HUES6 (cell line): Measurements from ENCODE around the gene PRUNE2.
"Not testable (repeated sequence)": the region's sequence is repeated elsewhere in the genome, so short reads cannot be mapped to it uniquely, and the experiment has no call there.

ENCODE experiments used
- H3K27ac ChIP-seq: 2 replicates; pipeline ENCODE4 v1.7.0; 2013; ENCODE audit warnings: low read depth, mild to moderate bottlenecking, low read length, inconsistent platforms
- H3K27me3 ChIP-seq: 2 replicates; pipeline ENCODE4 v1.6.1; 2013; ENCODE audit warnings: low read length; ENCODE audit not compliant: control insufficient read depth, insufficient read depth
- H3K36me3 ChIP-seq: 2 replicates; pipeline ENCODE4 v1.6.1; 2013; ENCODE audit warnings: low read length; ENCODE audit not compliant: control insufficient read depth, insufficient read depth
- H3K4me1 ChIP-seq: 2 replicates; pipeline ENCODE4 v1.6.1; 2013; ENCODE audit warnings: low read length; ENCODE audit not compliant: control insufficient read depth, insufficient read depth
- H3K4me3 ChIP-seq: 2 replicates; pipeline ENCODE4 v1.5.1; 2013; ENCODE audit warnings: low read depth, low read length
- H3K9ac ChIP-seq: one replicate; pipeline ENCODE4 v1.6.1; 2013; ENCODE audit warnings: mild to moderate bottlenecking, low read length
- H3K9me3 ChIP-seq: 2 replicates; pipeline ENCODE4 v1.6.1; 2013; ENCODE audit warnings: low read depth, low read length; ENCODE audit not compliant: control insufficient read depth, insufficient read depth

The PRUNE2 gene

DNA sequence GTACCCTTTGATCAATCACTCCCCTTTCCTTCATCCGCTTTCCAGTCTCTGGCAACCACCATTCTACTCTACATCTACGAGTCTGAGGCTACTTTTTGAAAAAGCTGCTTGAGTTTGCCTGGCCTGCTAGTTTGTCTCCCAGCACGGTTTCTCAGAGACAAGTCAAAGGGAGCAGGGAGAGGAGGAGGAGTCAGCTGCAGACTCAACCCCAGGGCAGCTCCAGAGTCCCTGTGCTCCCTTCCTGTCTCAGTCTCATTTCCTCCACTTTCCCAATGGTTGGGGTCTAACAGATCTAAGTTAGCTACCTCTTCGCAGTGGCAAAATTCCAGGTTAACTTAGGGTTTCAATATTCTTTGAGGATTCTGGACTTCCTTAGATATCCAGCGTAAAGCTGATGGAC lies 221.7 kb downstream of the PRUNE2 start:
- Histone ChIP-seq H3K9ac (no peak overlapping the region), H3K27ac (no peak overlapping the region)

DNA sequence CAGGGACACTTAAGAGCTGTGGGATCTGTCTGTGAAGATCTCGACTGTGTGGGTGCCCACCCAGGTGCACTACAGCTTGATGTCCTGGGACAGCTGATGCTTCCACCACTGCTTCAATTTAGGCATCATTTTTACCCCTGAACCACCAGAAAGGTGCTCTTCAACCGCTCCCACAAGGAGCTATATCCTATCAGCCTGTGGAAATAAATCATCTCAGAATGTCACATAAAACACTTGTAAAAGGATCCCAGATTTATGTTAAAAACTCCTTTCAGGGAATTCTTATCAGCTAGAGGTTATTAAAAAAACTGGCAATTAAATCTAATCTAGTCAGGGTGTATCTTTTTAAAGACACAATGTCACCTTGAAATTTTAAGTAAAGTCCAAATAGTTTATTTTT lies 224.4 kb downstream of the PRUNE2 start:
- H3K9ac ChIP-seq, result no peak overlapping the region
- H3K36me3 ChIP-seq, result no peaks in the 10 kb centered on the region
- H3K4me3 ChIP-seq, result no peak overlapping the region
- H3K27me3 ChIP-seq, result no peaks in the 10 kb centered on the region
- no peaks in the 10 kb centered on the region for H3K4me1 ChIP-seq
- no peak overlapping the region for H3K27ac ChIP-seq
- H3K9me3 ChIP-seq, result peaks cover 11% of the 10 kb centered on the region; the same call in 1 of the 2 replicates

More for the DNA sequence above, 221.7 kb downstream of the PRUNE2 start:
- Histone ChIP-seq H3K27me3 (no peaks in the 10 kb centered on the region; the same call in 1 of the 2 replicates), H3K4me3 (no peak overlapping the region), H3K4me1 (peaks cover 9% of the 10 kb centered on the region; the same call in 1 of the 2 replicates), H3K9me3 (peaks cover 11% of the 10 kb centered on the region; the same call in 1 of the 2 replicates), H3K36me3 (no peaks in the 10 kb centered on the region)

DNA sequence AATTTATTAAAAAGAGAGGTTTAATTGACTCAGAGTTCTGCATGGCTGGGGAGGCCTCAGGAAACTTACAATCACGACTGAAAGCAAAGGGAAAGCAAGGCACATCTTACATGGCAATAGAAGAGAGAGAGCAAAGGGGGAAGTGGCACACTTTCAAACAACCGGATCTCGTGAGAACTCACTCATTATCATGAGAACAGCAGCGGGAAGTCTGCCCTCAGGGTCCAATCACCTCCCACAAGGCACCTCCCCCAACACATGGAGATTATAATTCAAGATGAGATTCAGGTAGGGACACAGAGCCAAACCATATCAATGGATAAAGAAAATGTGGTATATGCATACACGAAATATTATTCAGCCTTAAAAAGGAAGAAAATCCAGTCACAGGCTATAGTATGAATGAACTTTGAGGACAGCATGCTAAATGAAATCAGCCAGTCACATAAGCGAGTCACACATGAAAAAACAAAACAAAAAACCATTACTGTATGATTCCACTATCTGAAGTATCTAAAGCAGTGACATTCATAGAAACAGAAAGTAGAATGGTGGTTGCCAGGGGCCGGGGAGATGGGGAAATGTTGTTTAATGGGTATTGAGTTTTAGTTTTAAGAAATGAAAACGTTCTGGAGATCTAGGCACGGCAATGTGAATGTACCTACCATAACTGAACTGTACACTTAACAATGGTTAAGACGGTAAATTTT lies 225.0 kb downstream of the PRUNE2 start:
- Histone ChIP-seq H3K27me3 (no peaks in the 10 kb centered on the region), H3K4me1 (no peaks in the 10 kb centered on the region), H3K9ac (no peak overlapping the region), H3K36me3 (no peaks in the 10 kb centered on the region), H3K9me3 (peaks cover 11% of the 10 kb centered on the region; the same call in 1 of the 2 replicates), H3K4me3 (no peak overlapping the region), H3K27ac (no peak overlapping the region)

DNA sequence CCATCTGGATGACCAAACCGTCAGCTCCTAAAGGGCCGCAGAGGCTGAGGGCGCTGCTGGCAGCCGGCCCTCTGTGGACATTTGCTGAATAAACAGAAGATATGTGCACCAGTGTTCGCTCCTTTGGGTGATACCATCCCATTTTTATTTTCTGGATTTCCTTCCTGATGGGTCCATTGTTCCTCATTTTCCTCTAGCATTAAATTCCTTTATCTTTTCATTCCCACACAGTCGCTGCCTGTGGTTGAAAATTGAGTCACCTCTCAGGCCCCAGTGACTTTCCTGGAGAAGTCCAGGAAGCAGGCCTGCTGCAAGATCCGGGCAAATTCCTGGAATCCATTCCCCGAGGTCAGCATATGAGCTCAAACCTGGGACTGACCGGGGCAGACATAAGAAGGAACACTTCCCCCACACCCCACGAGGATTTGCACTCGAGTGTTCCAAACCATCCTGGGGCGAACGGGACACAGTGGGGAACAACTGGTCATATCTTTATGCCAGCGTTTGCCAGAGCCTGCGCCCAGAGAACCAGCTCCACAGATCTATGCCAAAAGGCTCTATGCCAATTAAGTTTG lies 228.3 kb downstream of the PRUNE2 start:
- peaks cover 11% of the 10 kb centered on the region; the same call in 1 of the 2 replicates for H3K9me3 ChIP-seq
- no peaks in the 10 kb centered on the region for H3K36me3 ChIP-seq
- no peak overlapping the region for H3K9ac ChIP-seq
- no peak overlapping the region for H3K27ac ChIP-seq
- no peak overlapping the region for H3K4me3 ChIP-seq
- H3K27me3 ChIP-seq, result no peaks in the 10 kb centered on the region
- H3K4me1 ChIP-seq, result no peaks in the 10 kb centered on the region

DNA sequence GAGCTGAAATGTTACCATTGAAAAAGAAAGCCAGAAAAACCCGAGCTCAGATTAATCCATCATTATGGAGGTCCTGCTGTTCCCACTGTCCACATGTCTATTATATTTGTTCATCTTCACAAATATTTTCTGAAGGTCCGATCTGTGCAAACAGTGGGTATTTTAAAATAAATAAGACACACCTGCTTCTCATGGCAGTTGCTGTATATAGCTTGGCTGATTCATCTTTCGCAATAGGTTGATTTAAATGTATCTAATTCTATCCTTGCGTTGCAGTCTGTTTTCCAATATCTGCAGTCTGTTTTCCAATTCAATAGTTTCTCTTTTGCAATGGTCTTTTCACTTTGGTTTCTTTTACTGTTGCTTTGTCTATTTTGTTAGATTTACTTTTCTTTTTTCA lies 229.1 kb downstream of the PRUNE2 start:
- Histone ChIP-seq H3K27me3 (no peaks in the 10 kb centered on the region), H3K4me3 (no peak overlapping the region), H3K27ac (no peak overlapping the region), H3K9ac (no peak overlapping the region), H3K9me3 (peaks cover 11% of the 10 kb centered on the region; the same call in 1 of the 2 replicates), H3K36me3 (no peaks in the 10 kb centered on the region), H3K4me1 (no peaks in the 10 kb centered on the region)

DNA sequence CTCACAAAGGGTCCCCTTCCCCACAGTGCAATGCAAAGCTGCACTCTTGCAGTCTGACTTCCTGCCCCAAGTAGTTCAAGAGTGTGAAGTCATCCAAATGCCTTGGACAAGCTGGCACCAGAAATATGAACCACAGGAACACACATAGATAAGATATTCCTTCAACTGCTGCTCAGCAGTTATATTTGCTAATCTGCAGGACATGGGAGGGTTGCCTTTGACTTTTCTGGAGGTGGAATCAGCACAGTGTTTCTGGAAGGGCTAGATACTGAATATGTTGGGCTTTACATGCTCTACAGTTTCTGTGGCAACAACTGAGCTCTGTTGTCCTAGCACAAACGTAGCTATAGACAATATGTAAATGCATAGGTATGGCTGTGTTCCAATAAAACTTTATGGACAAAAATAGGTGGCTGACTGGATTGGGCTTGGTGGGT lies 238.4 kb downstream of the PRUNE2 start:
- Histone ChIP-seq H3K36me3 (no peaks in the 10 kb centered on the region), H3K9me3 (peaks cover 10% of the 10 kb centered on the region), H3K4me3 (no peak overlapping the region), H3K27ac (no peak overlapping the region), H3K9ac (no peak overlapping the region), H3K27me3 (no peaks in the 10 kb centered on the region), H3K4me1 (peaks cover 6% of the 10 kb centered on the region)

DNA sequence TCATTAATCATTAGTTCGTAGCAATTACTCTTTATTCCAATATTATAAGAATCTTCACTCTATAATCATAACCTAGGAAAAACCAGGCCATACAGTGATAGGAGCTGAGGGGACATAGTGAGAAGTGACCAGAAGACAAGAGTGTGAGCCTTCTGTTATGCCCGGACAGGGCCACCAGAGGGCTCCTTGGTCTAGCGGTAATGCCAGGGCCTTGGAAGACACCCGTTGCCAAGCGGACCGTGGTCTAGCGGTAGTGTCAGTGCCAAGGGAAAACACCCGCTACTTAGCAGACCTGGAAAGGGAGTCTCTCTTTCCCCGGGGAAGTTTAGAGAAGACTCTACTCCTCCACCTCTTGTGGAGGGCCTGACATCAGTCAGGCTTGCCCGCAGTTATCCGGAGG lies 239.9 kb downstream of the PRUNE2 start:
- H3K9me3 ChIP-seq, result peaks cover 13% of the 10 kb centered on the region
- H3K27ac ChIP-seq, H3K4me1 ChIP-seq, H3K36me3 ChIP-seq, H3K4me3 ChIP-seq, H3K27me3 ChIP-seq, H3K9ac ChIP-seq: not testable (repeated sequence)

DNA sequence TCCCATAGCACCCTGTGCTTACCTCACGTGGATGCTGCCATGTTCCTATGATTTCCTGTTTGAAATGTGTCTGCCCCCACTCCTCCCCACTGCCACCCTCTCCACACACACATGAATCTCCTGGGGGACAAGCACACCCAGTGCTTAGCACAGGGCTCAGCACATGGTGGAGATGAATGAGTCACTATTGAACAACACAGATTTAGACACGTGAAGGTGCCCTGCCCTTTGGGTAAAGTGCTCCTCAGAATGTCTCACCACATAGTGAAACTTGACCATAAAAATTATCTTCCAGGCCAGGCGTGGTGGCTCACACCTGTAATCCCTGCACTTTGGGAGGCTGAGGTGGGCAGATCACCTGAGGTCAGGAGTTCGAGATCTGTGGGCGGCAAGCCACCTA lies 240.5 kb downstream of the PRUNE2 start:
- H3K36me3 ChIP-seq, result no peaks in the 10 kb centered on the region
- no peaks in the 10 kb centered on the region for H3K27me3 ChIP-seq
- H3K9me3 ChIP-seq, result peaks cover 13% of the 10 kb centered on the region
- H3K27ac ChIP-seq, result no peak overlapping the region
- peaks cover 6% of the 10 kb centered on the region for H3K4me1 ChIP-seq
- no peak overlapping the region for H3K4me3 ChIP-seq
- H3K9ac ChIP-seq, result no peak overlapping the region

DNA sequence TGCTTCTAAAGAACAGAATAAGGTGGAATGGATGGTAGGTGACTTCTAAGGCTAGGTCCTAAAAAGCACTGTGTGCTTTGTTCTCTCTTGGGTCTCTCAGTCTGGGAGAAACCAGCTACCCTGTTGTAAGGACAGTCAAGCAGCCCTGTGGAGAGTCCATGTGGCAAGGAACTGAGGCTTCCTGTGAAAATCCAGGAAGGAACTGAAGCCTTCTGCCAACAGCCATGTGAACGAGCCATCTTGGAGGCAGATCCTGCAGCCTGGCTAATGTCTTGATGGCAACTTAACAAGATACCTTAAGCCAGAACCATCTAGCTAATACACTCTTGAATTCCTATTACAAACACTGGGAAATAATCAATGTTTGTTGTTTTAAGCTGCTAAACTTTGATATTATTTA lies 241.8 kb downstream of the PRUNE2 start:
- H3K9ac ChIP-seq, result no peak overlapping the region
- H3K4me1 ChIP-seq, result peaks cover 6% of the 10 kb centered on the region
- no peak overlapping the region for H3K27ac ChIP-seq
- no peak overlapping the region for H3K4me3 ChIP-seq
- H3K9me3 ChIP-seq, result peaks cover 5% of the 10 kb centered on the region; the same call in 1 of the 2 replicates
- H3K36me3 ChIP-seq, result no peaks in the 10 kb centered on the region
- no peaks in the 10 kb centered on the region for H3K27me3 ChIP-seq

DNA sequence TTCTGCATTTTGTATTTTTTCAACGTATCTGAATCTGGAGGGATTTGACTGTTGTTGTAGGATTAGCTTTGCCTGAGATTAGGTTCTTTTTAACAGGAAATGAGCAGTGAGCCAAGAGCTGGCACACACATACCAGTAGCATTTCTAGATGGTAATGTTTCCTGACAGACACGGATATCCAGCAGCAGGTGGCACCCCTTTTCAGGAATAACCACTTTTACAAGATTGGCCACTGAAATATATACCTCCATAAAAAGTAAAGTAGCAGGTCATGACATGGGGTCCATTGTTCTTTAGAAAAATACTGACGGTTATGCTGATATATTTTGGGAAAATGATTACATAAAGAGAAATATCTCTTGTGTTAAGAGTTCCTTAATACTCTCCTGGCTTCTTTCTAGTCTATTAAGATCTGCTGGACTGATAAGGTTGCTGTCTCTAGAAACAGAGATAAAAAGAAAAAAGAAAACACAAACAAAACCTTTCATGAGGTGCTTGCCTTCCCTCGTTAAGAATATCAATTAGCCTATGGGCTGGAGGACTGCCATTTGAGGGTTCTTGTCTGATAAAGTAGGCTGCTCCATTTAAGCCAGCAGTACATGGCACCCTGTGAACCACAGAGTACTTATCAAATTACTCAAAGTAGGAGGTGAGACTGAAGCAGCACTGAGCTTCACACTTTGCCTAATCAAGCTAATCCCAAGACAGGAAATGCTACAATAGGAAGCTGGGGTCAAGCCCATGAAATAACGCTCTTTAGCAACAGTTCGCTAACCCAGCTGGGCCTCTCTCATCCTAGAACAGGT lies 243.2 kb downstream of the PRUNE2 start:
- no peaks in the 10 kb centered on the region for H3K36me3 ChIP-seq
- H3K9me3 ChIP-seq, result 0 out of 2 replicates have a peak, but pooled peaks cover 2% of the 10 kb centered on the region
- H3K4me3 ChIP-seq, result no peak overlapping the region
- no peaks in the 10 kb centered on the region for H3K27me3 ChIP-seq
- H3K9ac ChIP-seq, result no peak overlapping the region
- peaks cover 9% of the 10 kb centered on the region for H3K4me1 ChIP-seq
- H3K27ac ChIP-seq, result no peak overlapping the region
